GM18505 (cell line): ENCODE data around the gene ABCC1.

Experiments used
- ATAC-seq: cut with Tn5 transposase; IDR thresholded peaks from one replicate; pipeline ENCODE4 v1.9.1; 2021; ENCODE audit not compliant: unreplicated experiment
- POLR2A ChIP-seq: IDR thresholded peaks from 4 replicates; pipeline ENCODE4 v1.6.1; 2011; ENCODE audit warnings: borderline replicate concordance; ENCODE audit not compliant: insufficient read depth, insufficient read length; ENCODE audit errors: extremely low read depth

Gene ABCC1

GRCh38 chr16:16136588-16136987 lies 187.2 kb downstream of the ABCC1 start:
- no peak for TF ChIP-seq POLR2A
- no peak for ATAC-seq

- TF ChIP-seq POLR2A, result no peak
- ATAC-seq, result no peak
Measured at GRCh38 chr16:16137110-16137509, 187.7 kb downstream of the ABCC1 start.

GRCh38 chr16:16138034-16138635 lies 188.7 kb downstream of the ABCC1 start:
- no peak for TF ChIP-seq POLR2A
- ATAC-seq, result no peak

GRCh38 chr16:16139061-16139460 lies 189.6 kb downstream of the ABCC1 start:
- no peak for ATAC-seq

GRCh38 chr16:16139806-16140205 lies 190.4 kb downstream of the ABCC1 start:
- TF ChIP-seq POLR2A, result no peak
- no peak for ATAC-seq

More at GRCh38 chr16:16139061-16139460, 189.6 kb downstream of the ABCC1 start:
- TF ChIP-seq POLR2A, result no peak

- no peak for ATAC-seq
- TF ChIP-seq POLR2A, result no peak
Measured at GRCh38 chr16:16140537-16140936, 191.1 kb downstream of the ABCC1 start.

GRCh38 chr16:16141141-16141540 lies 191.7 kb downstream of the ABCC1 start:
- no peak for ATAC-seq
- TF ChIP-seq POLR2A, result no peak

GRCh38 chr16:16141784-16142396 lies 192.5 kb downstream of the ABCC1 start:
- TF ChIP-seq POLR2A, result no peak
- ATAC-seq, result no peak

- no peak for TF ChIP-seq POLR2A
- no peak for ATAC-seq
Measured at GRCh38 chr16:16143038-16143763, 193.8 kb downstream of the ABCC1 start.

- no peak for ATAC-seq
- no peak for TF ChIP-seq POLR2A
Measured at GRCh38 chr16:16143931-16144330, 194.5 kb downstream of the ABCC1 start.

GRCh38 chr16:16144416-16144815 lies 195.0 kb downstream of the ABCC1 start:
- ATAC-seq, result no peak
- TF ChIP-seq POLR2A, result no peak

GRCh38 chr16:16145286-16145685 lies 195.9 kb downstream of the ABCC1 start:
- no peak for ATAC-seq
- no peak for TF ChIP-seq POLR2A

GRCh38 chr16:16146380-16147315 lies 197.2 kb downstream of the ABCC1 start:
- no peak for ATAC-seq
- TF ChIP-seq POLR2A, result no peak
